ENCODE results near the gene ONECUT3.

- TF ChIP-seq, protein P1, sequence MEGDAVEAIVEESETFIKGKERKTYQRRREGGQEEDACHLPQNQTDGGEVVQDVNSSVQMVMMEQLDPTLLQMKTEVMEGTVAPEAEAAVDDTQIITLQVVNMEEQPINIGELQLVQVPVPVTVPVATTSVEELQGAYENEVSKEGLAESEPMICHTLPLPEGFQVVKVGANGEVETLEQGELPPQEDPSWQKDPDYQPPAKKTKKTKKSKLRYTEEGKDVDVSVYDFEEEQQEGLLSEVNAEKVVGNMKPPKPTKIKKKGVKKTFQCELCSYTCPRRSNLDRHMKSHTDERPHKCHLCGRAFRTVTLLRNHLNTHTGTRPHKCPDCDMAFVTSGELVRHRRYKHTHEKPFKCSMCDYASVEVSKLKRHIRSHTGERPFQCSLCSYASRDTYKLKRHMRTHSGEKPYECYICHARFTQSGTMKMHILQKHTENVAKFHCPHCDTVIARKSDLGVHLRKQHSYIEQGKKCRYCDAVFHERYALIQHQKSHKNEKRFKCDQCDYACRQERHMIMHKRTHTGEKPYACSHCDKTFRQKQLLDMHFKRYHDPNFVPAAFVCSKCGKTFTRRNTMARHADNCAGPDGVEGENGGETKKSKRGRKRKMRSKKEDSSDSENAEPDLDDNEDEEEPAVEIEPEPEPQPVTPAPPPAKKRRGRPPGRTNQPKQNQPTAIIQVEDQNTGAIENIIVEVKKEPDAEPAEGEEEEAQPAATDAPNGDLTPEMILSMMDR (conservative IDR thresholded peaks at IDR 0.05) = no peak
- no peak for TF ChIP-seq EZH2 (IDR thresholded peaks at IDR 0.05; ENCODE audit: low read depth)
Measured at GRCh38 chr19:1766800-1767352, 13.6 kb downstream of the ONECUT3 start.

Measured in PC-9 (cell line).